Smooth muscle cell of bladder (primary cell): ENCODE results near the gene HIF1AN. TPM values are rescaled to one million over a fixed set of nuclear protein-coding genes. Genes with fewer than 3 reads are reported as not detected.

Experiments used
- total RNA-seq: library from RNA; depleted of rRNA; stranded (reverse); fragments of >200 nt; gene quantifications from 2 replicates; pipeline ENCODE4 v1.2.3, GENCODE V29; 2014

Gene HIF1AN
- 8.5 and 12.7 TPM in 2 replicates for total RNA-seq

DNA sequence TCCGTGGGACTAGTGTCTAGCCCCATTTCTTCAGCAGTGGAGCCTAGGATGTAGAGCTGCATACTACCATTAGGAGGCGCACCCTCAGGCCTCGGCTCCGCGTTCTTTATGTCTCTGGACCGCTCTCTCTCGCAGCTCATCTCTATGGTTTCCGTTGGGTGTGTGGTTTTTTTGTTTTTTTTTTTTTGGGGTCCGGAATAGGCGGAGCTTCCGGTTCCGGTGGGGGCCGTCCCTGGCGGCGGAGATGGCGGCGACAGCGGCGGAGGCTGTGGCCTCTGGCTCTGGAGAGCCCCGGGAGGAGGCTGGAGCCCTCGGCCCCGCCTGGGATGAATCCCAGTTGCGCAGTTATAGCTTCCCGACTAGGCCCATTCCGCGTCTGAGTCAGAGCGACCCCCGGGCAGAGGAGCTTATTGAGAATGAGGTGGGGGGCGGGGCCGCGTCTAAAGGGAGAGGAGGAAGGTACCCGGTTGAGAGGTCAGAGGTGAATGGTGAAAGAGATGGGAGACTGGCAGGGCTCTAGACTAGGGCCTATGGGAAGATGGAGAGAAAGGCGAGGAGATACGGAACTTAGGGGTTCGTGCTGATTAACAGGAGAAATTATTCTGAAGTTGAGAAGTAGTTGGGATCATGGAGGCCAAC, at the start of gene HIF1AN:
TSS of gene HIF1AN (plus strand) at position 229 of the 639 bp plus-strand sequence. CDS start at position 245, 16 bp downstream.

DNA sequence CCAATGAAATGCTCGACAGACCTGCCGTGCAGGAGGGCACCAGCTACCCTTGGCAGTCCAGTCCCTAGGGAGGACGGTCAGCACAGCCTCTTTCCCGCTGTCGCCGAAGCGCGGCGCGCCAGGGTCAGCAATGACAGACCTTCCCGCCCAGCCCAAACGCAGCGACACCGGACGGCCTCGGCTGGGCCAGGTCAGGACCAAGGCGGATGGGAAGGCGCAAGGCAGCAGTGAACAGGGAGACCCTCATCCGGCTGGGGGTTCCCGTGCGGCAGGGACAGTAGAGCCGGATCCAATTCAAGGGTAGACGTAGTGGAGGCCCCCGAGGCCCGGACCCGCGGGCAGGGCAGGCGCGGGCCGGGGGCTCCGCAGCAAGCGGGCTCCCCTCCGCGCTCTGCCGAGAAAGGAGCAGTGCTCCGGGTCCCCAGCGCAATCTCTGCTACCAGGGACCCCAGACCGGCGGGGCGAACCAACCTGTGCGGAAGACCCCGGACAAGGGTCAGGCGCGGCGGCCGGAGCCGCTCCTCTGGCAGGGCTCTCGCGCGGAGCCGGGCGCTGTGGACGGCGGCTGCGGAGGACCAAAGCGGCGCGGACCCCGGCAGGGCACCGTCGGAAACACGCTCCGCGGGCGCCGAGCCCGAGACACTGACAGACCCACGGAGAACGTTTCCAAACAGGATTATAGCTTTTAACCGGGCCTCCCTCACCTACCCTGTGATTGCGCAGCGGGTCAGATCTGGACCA, 16.3 kb upstream of the HIF1AN start, which contains the start of gene SEC31B:
TSS of gene SEC31B (minus strand) at position 551 of the 741 bp plus-strand sequence. CDS start 2,909 bp downstream, outside the sequence.

DNA sequence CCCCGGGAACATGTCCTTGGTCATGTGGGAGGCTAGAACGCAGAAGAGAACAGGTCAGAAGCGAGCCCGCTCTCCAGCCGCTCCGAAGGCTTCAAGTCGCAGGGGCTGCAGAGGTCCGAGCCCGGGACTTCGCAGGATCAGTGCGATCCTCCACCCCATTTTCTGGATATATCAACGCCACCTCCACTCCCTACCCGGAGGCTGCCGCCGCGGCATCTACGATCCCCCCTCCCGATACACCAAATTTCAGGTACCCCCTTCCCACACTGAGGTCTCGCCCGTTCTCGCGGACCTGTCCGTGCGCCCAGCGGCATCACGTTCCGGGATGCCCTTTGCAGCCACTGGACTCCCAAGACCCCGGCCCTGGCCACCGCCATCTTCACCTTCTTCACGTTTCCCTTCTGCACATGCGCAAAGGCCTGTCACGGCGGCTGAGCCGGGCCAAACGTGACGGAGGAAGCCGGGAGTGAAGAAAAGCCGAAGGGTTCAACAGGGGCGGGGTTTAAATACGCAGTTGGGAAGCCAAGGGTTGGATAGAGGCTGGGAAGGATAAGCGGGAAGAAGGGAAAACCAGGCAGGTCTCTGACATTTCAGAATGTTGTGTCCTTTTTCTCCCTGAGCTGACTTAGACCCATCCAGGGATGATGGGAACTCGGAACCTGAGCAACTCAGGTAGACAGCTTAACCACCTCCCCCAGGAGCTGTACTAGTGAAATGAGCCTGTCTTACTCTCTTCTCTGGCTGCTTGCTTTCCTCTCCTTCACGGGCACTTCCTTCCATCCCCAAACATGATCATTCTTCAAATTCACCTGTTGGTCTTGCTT, 6.1 kb upstream of the HIF1AN start, which contains the start of gene NDUFB8:
TSS of gene NDUFB8 (minus strand) at position 397 of the 824 bp plus-strand sequence. CDS start at position 377, 20 bp downstream.

Other genes starting within 250 kb of the HIF1AN start
- 45.1 and 50.9 TPM in 2 replicates for gene BLOC1S2, start 249.3 kb upstream of the HIF1AN start, total RNA-seq
- not detected in 2 replicates for gene PKD2L1, start 205.7 kb upstream of the HIF1AN start, total RNA-seq
- gene SCD, start 188.7 kb upstream of the HIF1AN start, total RNA-seq = 439 and 543 TPM in 2 replicates
- not detected in 2 replicates for gene WNT8B, start 72.9 kb upstream of the HIF1AN start, total RNA-seq
- gene SEC31B, start 16.1 kb upstream of the HIF1AN start, total RNA-seq = 2.6 and 3.3 TPM in 2 replicates
- gene NDUFB8, start 6.1 kb upstream of the HIF1AN start, total RNA-seq = 213 and 262 TPM in 2 replicates
- not detected in 2 replicates for gene PAX2, start 209.6 kb downstream of the HIF1AN start, total RNA-seq